ENCODE results near the gene DUT. TPM values are rescaled to one million over a fixed set of nuclear protein-coding genes. Genes with fewer than 3 reads are reported as not detected.
A peak's percentile ranks its signal among the peaks of the same experiment; 100 is the strongest.

DUT gene
- total RNA-seq, 1 experiment from 2014 or later: 84.1 TPM

- Histone ChIP-seq H3K4me1 (no peaks in the 10 kb centered on the region), H3K4me3 (ENCODE audit: low read depth, low read length) (no peak overlapping the region), H3K36me3 (ENCODE audit: control insufficient read depth, insufficient read depth, low read length) (no peaks in the 10 kb centered on the region), H3K27me3 (replicated peaks; ENCODE audit: control insufficient read depth, insufficient read depth, low read length) (no peaks in the 10 kb centered on the region), H3K9me3 (no peaks in the 10 kb centered on the region)
- no TSS peak for BruUV-seq (replicated peaks)
- Mint-ChIP-seq H3K36me3 (ENCODE audit: insufficient read depth, unreplicated experiment) (no peaks in the 10 kb centered on the region), H3K27me3 (ENCODE audit: insufficient read depth, unreplicated experiment) (peaks cover 16% of the 10 kb centered on the region), H3K4me3 (ENCODE audit: unreplicated experiment) (no peak overlapping the region), H3K4me1 (ENCODE audit: low read depth, unreplicated experiment) (peaks cover 7% of the 10 kb centered on the region), H3K27ac (ENCODE audit: unreplicated experiment) (no peak overlapping the region), H3K9me3 (ENCODE audit: unreplicated experiment) (no peaks in the 10 kb centered on the region)
- intact Hi-C loops (cut with micrococcal nuclease; ENCODE audit: unreplicated experiment): loop anchor here (10.0 kb wide), 1 partner anchor 259 kb away; no protein-coding TSS in a partner anchor
- TF ChIP-seq, protein P1, sequence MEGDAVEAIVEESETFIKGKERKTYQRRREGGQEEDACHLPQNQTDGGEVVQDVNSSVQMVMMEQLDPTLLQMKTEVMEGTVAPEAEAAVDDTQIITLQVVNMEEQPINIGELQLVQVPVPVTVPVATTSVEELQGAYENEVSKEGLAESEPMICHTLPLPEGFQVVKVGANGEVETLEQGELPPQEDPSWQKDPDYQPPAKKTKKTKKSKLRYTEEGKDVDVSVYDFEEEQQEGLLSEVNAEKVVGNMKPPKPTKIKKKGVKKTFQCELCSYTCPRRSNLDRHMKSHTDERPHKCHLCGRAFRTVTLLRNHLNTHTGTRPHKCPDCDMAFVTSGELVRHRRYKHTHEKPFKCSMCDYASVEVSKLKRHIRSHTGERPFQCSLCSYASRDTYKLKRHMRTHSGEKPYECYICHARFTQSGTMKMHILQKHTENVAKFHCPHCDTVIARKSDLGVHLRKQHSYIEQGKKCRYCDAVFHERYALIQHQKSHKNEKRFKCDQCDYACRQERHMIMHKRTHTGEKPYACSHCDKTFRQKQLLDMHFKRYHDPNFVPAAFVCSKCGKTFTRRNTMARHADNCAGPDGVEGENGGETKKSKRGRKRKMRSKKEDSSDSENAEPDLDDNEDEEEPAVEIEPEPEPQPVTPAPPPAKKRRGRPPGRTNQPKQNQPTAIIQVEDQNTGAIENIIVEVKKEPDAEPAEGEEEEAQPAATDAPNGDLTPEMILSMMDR (IDR thresholded peaks at IDR 0.05; ENCODE audit: insufficient read depth in 1 of 2, low read depth in 1 of 2, low read length in 1 of 2, severe bottlenecking in 1 of 2, unreplicated experiment in 1 of 2): no peak
- CTCF ChIA-PET: interaction anchor here (0.6 to 0.7 kb wide), 2 partner anchors 613 to 1026 kb away, joined by 3 to 5 read pairs; no protein-coding TSS in a partner anchor
- POLR2A ChIA-PET: no interaction called here
- DNase-seq: no peak
Measured at GRCh38 chr15:48283396-48284145, 47.7 kb upstream of the DUT start.

- BruUV-seq (replicated peaks): no TSS peak
- H3K27ac Mint-ChIP-seq (ENCODE audit: unreplicated experiment): no peak overlapping the region
Measured at GRCh38 chr15:48285329-48286214, 45.7 kb upstream of the DUT start.

GRCh38 chr15:48289628-48290027, 41.6 kb upstream of the DUT start:
- Mint-ChIP-seq H3K36me3 (ENCODE audit: insufficient read depth, unreplicated experiment) (no peaks in the 10 kb centered on the region), H3K9me3 (ENCODE audit: unreplicated experiment) (no peaks in the 10 kb centered on the region), H3K27me3 (ENCODE audit: insufficient read depth, unreplicated experiment) (peaks cover 7% of the 10 kb centered on the region), H3K4me1 (ENCODE audit: low read depth, unreplicated experiment) (peaks cover 7% of the 10 kb centered on the region), H3K4me3 (ENCODE audit: unreplicated experiment) (no peak overlapping the region), H3K27ac (ENCODE audit: unreplicated experiment) (no peak overlapping the region)
- no TSS peak for BruUV-seq (replicated peaks)
- Histone ChIP-seq H3K4me1 (no peaks in the 10 kb centered on the region), H3K36me3 (ENCODE audit: control insufficient read depth, insufficient read depth, low read length) (no peaks in the 10 kb centered on the region), H3K9me3 (no peaks in the 10 kb centered on the region), H3K27me3 (replicated peaks; ENCODE audit: control insufficient read depth, insufficient read depth, low read length) (no peaks in the 10 kb centered on the region), H3K4me3 (ENCODE audit: low read depth, low read length) (no peak overlapping the region)
- DNase-seq: no peak
- intact Hi-C loops (cut with micrococcal nuclease; ENCODE audit: unreplicated experiment): loop anchor here (10.0 kb wide), 1 partner anchor 265 kb away; no protein-coding TSS in a partner anchor
- TF ChIP-seq, protein P1 (IDR thresholded peaks at IDR 0.05; ENCODE audit: insufficient read depth in 1 of 2, low read depth in 1 of 2, low read length in 1 of 2, severe bottlenecking in 1 of 2, unreplicated experiment in 1 of 2): no peak
- POLR2A ChIA-PET: no interaction called here
- CTCF ChIA-PET: no interaction called here

More at GRCh38 chr15:48285329-48286214, 45.7 kb upstream of the DUT start:
- intact Hi-C loops (cut with micrococcal nuclease; ENCODE audit: unreplicated experiment): loop anchor here (1.0 to 10.0 kb wide), 2 partner anchors 173 to 261 kb away; no protein-coding TSS in a partner anchor
- Mint-ChIP-seq H3K27me3 (ENCODE audit: insufficient read depth, unreplicated experiment) (peaks cover 13% of the 10 kb centered on the region), H3K9me3 (ENCODE audit: unreplicated experiment) (no peaks in the 10 kb centered on the region), H3K36me3 (ENCODE audit: insufficient read depth, unreplicated experiment) (no peaks in the 10 kb centered on the region), H3K4me3 (ENCODE audit: unreplicated experiment) (no peak overlapping the region), H3K4me1 (ENCODE audit: low read depth, unreplicated experiment) (peaks cover 7% of the 10 kb centered on the region)
- H3K27me3 ChIP-seq (replicated peaks; ENCODE audit: control insufficient read depth, insufficient read depth, low read length): no peaks in the 10 kb centered on the region
- POLR2A ChIA-PET: no interaction called here
- DNase-seq: peak; percentile 46 to 63
- no peak overlapping the region for H3K4me3 ChIP-seq (ENCODE audit: low read depth, low read length)
- TF ChIP-seq, protein P1 (IDR thresholded peaks at IDR 0.05; ENCODE audit: insufficient read depth in 1 of 2, low read depth in 1 of 2, low read length in 1 of 2, severe bottlenecking in 1 of 2, unreplicated experiment in 1 of 2): peak; percentile 48 to 55
- H3K36me3 ChIP-seq (ENCODE audit: control insufficient read depth, insufficient read depth, low read length): no peaks in the 10 kb centered on the region
- no peaks in the 10 kb centered on the region for H3K4me1 ChIP-seq
- CTCF ChIA-PET: no interaction called here
- H3K9me3 ChIP-seq: no peaks in the 10 kb centered on the region
